ENCODE results near the gene CDKAL1. TPM values are rescaled to one million over a fixed set of nuclear protein-coding genes. Genes with fewer than 3 reads are reported as not detected.
A peak's percentile ranks its signal among the peaks of the same experiment; 100 is the strongest.

CDKAL1 gene
- total and polyA plus RNA-seq, 9 of the 15 experiments (the other 6 are each of a cell fraction or from before 2014, with no cell fraction given): 11.2 to 36.3 (median 20.1) TPM

GRCh38 chr6:20534295-20535262 lies at the start of gene CDKAL1 (continued):
- peak in 1 of 2 experiments; percentile 61; a peak in 2 of 4 replicates for TF ChIP-seq MAZ (CRISPR knock-in tag; conservative IDR thresholded peaks at IDR 0.05 in 1 of 2, IDR thresholded peaks at IDR 0.05 in 1 of 2)
- no peak for TF ChIP-seq ZNF175 (CRISPR knock-in tag; IDR thresholded peaks at IDR 0.05; ENCODE audit: low read depth)
- TF ChIP-seq LEF1 (IDR thresholded peaks at IDR 0.05): no peak
- TF ChIP-seq NELFE (IDR thresholded peaks at IDR 0.05; ENCODE audit: insufficient read depth, insufficient read length): no peak
- TF ChIP-seq ZBTB17 (CRISPR knock-in tag; IDR thresholded peaks at IDR 0.05): no peak
- no peak for TF ChIP-seq ZNF583 (CRISPR knock-in tag; IDR thresholded peaks at IDR 0.05)
- no peak for TF ChIP-seq SAFB (IDR thresholded peaks at IDR 0.05; ENCODE audit: borderline replicate concordance, low read depth, low read length)
- TF ChIP-seq MTA2 (IDR thresholded peaks at IDR 0.05; ENCODE audit: low read depth): no peak
- TF ChIP-seq ZBTB9 (CRISPR knock-in tag; IDR thresholded peaks at IDR 0.05): no peak
- TF ChIP-seq, protein P1, sequence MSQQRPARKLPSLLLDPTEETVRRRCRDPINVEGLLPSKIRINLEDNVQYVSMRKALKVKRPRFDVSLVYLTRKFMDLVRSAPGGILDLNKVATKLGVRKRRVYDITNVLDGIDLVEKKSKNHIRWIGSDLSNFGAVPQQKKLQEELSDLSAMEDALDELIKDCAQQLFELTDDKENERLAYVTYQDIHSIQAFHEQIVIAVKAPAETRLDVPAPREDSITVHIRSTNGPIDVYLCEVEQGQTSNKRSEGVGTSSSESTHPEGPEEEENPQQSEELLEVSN (IDR thresholded peaks at IDR 0.05; ENCODE audit: borderline replicate concordance in 1 of 2, extremely low read depth in 1 of 2, insufficient read depth in 1 of 2, insufficient read length in 1 of 2, low read depth in 1 of 2, low read length in 1 of 2, poor library complexity in 1 of 2, severe bottlenecking in 1 of 2): peak; percentile 18 to 70
- TF ChIP-seq ETS2 (tag; IDR thresholded peaks at IDR 0.05; ENCODE audit: borderline replicate concordance, poor library complexity, severe bottlenecking): no peak
- no peak for TF ChIP-seq ZNF695 (CRISPR knock-in tag; IDR thresholded peaks at IDR 0.05)
- no peak for TF ChIP-seq DACH1 (IDR thresholded peaks at IDR 0.05; ENCODE audit: partially characterized antibody)
- TF ChIP-seq KDM5B (IDR thresholded peaks at IDR 0.05; ENCODE audit: insufficient replicate concordance, low read depth, low read length): peak; percentile 84
- peak; percentile 83 for TF ChIP-seq RBFOX2 (IDR thresholded peaks at IDR 0.05; ENCODE audit: low read depth, low read length)
- TF ChIP-seq ZNF766 (CRISPR knock-in tag; conservative IDR thresholded peaks at IDR 0.05): no peak
- no peak for TF ChIP-seq NR2C2 (CRISPR knock-in tag; IDR thresholded peaks at IDR 0.05)
- TF ChIP-seq NR2C2 (tag; IDR thresholded peaks at IDR 0.05): 0 out of 2 replicates have a peak, but pooled peaks have one; percentile 8
- TF ChIP-seq PHF20 (IDR thresholded peaks at IDR 0.05; ENCODE audit: partially characterized antibody): peak; percentile 96
- TF ChIP-seq MAFK (IDR thresholded peaks at IDR 0.05; ENCODE audit: low read length): no peak; the same call in 1 of the 2 replicates
- no peak for TF ChIP-seq CTCFL (IDR thresholded peaks at IDR 0.05; ENCODE audit: borderline replicate concordance, insufficient read depth, low read depth, low read length, poor library complexity, severe bottlenecking)

Data from K562 (cell line).